Mesenchymal stem cell (in vitro differentiated cells and primary cell): ENCODE data around the gene NEK8.

Source experiments
- DNase-seq: peaks from one replicate; pipeline ENCODE4 v3.0.0-alpha.2; 2013
- H2AFZ ChIP-seq: one replicate; pipeline ENCODE4 v1.6.1; 2013; ENCODE audit warnings: low read depth, mild to moderate bottlenecking, control low read depth, inconsistent platforms, low read length, moderate library complexity
- H2AK5ac ChIP-seq: 2 replicates; pipeline ENCODE4 v1.6.1; 2013; ENCODE audit warnings: low read length, moderate library complexity, mild to moderate bottlenecking, inconsistent platforms; ENCODE audit not compliant: severe bottlenecking
- H2BK120ac ChIP-seq: one replicate; pipeline ENCODE4 v1.6.1; 2013; ENCODE audit warnings: low read depth, mild to moderate bottlenecking, inconsistent platforms, low read length, moderate library complexity
- H2BK12ac ChIP-seq, 2 experiments: one replicate each; pipeline ENCODE4 v1.6.1; 2013; ENCODE audit warnings: inconsistent platforms in 2 of 2, low read length in 2 of 2, mild to moderate bottlenecking in 2 of 2, moderate library complexity in 2 of 2, control low read depth in 1 of 2
- H2BK15ac ChIP-seq: one replicate; pipeline ENCODE4 v1.6.1; 2013; ENCODE audit warnings: mild to moderate bottlenecking, low read depth, inconsistent platforms; ENCODE audit not compliant: poor library complexity, severe bottlenecking
- H2BK5ac ChIP-seq: 2 replicates; pipeline ENCODE4 v1.6.1; 2013; ENCODE audit warnings: low read depth, mild to moderate bottlenecking, low read length, control low read depth, inconsistent platforms; ENCODE audit not compliant: poor library complexity, severe bottlenecking
- H3K14ac ChIP-seq, 2 experiments: one replicate each; pipeline ENCODE4 v1.6.1; 2013; ENCODE audit warnings: inconsistent platforms in 2 of 2, low read length in 2 of 2, control low read depth in 1 of 2, mild to moderate bottlenecking in 1 of 2, moderate library complexity in 1 of 2
- H3K18ac ChIP-seq, 2 experiments: one replicate each; pipeline ENCODE4 v1.6.1; 2013; ENCODE audit warnings: inconsistent platforms in 2 of 2, low read length in 2 of 2, control low read depth in 1 of 2, low read depth in 1 of 2, mild to moderate bottlenecking in 1 of 2
- H3K23ac ChIP-seq, 2 experiments: one replicate each; pipeline ENCODE4 v1.6.1; 2013; ENCODE audit warnings: inconsistent platforms in 2 of 2, low read length in 2 of 2, mild to moderate bottlenecking in 2 of 2, moderate library complexity in 2 of 2, control low read depth in 1 of 2
- H3K27ac ChIP-seq: 2 replicates; pipeline ENCODE4 v1.5.1; 2013; ENCODE audit warnings: mild to moderate bottlenecking, moderate library complexity, low read length, control low read depth, inconsistent platforms; ENCODE audit not compliant: poor library complexity, severe bottlenecking
- H3K27me3 ChIP-seq, 2 experiments: 2 replicates each; pipeline versions ENCODE4 v1.6.1 to v1.7.0; 2013; ENCODE audit warnings: low read length in 2 of 2, mild to moderate bottlenecking in 2 of 2, moderate library complexity in 2 of 2, control low read depth in 1 of 2, inconsistent platforms in 1 of 2; ENCODE audit not compliant: control insufficient read depth in 1 of 2, insufficient read depth in 1 of 2
- H3K36me3 ChIP-seq, 2 experiments: 2 replicates each; pipeline versions ENCODE4 v1.6.1 to v1.7.0; 2013; ENCODE audit warnings: low read length in 2 of 2, control low read depth in 1 of 2, inconsistent platforms in 1 of 2, low read depth in 1 of 2, mild to moderate bottlenecking in 1 of 2; ENCODE audit not compliant: insufficient read depth in 2 of 2, control insufficient read depth in 1 of 2
- H3K4ac ChIP-seq, 2 experiments: one replicate each; pipeline ENCODE4 v1.6.1; 2013; ENCODE audit warnings: inconsistent platforms in 2 of 2, low read length in 2 of 2, mild to moderate bottlenecking in 2 of 2, moderate library complexity in 2 of 2, control low read depth in 1 of 2, low read depth in 1 of 2
- H3K4me1 ChIP-seq: 2 replicates; pipeline ENCODE4 v1.6.1; 2013; ENCODE audit warnings: low read depth, low read length, control low read depth; ENCODE audit not compliant: control insufficient read depth, insufficient read depth
- H3K4me2 ChIP-seq: 2 replicates; pipeline ENCODE4 v1.6.1; 2013; ENCODE audit warnings: low read length, mild to moderate bottlenecking, inconsistent platforms; ENCODE audit not compliant: poor library complexity, severe bottlenecking
- H3K4me3 ChIP-seq, 2 experiments: 2 replicates each; pipeline versions ENCODE4 v1.5.1 to v1.7.0; 2013; ENCODE audit warnings: low read length in 2 of 2, mild to moderate bottlenecking in 2 of 2, control low read depth in 1 of 2, low read depth in 1 of 2; ENCODE audit not compliant: insufficient read depth in 1 of 2
- H3K79me1 ChIP-seq: replicated peaks from 2 replicates; pipeline ENCODE4 v1.6.1; 2013; ENCODE audit warnings: mild to moderate bottlenecking, control low read depth, low read length, inconsistent platforms; ENCODE audit not compliant: poor library complexity, severe bottlenecking
- H3K9ac ChIP-seq: 2 replicates; pipeline ENCODE4 v1.7.0; 2013; ENCODE audit warnings: mild to moderate bottlenecking, low read length, moderate library complexity
- H3K9me3 ChIP-seq: 2 replicates; pipeline ENCODE4 v1.7.0; 2013; ENCODE audit warnings: mild to moderate bottlenecking, low read length; ENCODE audit not compliant: control insufficient read depth
- H4K8ac ChIP-seq: one replicate; pipeline ENCODE4 v1.6.1; 2013; ENCODE audit warnings: inconsistent platforms, mild to moderate bottlenecking, low read length, moderate library complexity
- H4K91ac ChIP-seq: one replicate; pipeline ENCODE4 v1.6.1; 2013; ENCODE audit warnings: mild to moderate bottlenecking, low read length, inconsistent platforms
- WGBS: methylation state at CpG from one replicate; pipeline ENCODE4 v1.1.7; 2013; ENCODE audit warnings: mixed read lengths; 5-methylcytosine and 5-hydroxymethylcytosine counted together

The NEK8 gene

GRCh38 chr17:28749516-28750177 is 21.1 kb downstream of the NEK8 start:
- peak overlapping the region; percentile 36 for H3K9ac ChIP-seq
- H4K91ac ChIP-seq: no peak overlapping the region
- no peak overlapping the region for H3K23ac ChIP-seq
- WGBS: 56% methylated on average over 8 of the region's 11 CpGs
- H3K4me2 ChIP-seq: no peak overlapping the region
- H2AK5ac ChIP-seq: no peak overlapping the region
- H2BK15ac ChIP-seq: no peak overlapping the region
- no peak overlapping the region for H3K4ac ChIP-seq
- no peak overlapping the region for H2BK12ac ChIP-seq
- no peak overlapping the region for H3K14ac ChIP-seq
- no peak overlapping the region for H2BK5ac ChIP-seq
- H3K4me1 ChIP-seq: peaks cover 43% of the 10 kb centered on the region
- H4K8ac ChIP-seq: peak overlapping the region; percentile 43
- H3K27ac ChIP-seq: peak overlapping the region; percentile 3
- no peak overlapping the region for H3K18ac ChIP-seq
- no peaks in the 10 kb centered on the region for H3K9me3 ChIP-seq
- H3K27me3 ChIP-seq: no peaks in the 10 kb centered on the region
- peaks cover 10% of the 10 kb centered on the region for H3K79me1 ChIP-seq
- no peak for DNase-seq
- no peak overlapping the region for H2AFZ ChIP-seq
- H3K36me3 ChIP-seq: peaks cover 57 to 69% of the 10 kb centered on the region in 2 experiments
- H3K4me3 ChIP-seq: no peak overlapping the region
- H2BK120ac ChIP-seq: no peak overlapping the region

DNA sequence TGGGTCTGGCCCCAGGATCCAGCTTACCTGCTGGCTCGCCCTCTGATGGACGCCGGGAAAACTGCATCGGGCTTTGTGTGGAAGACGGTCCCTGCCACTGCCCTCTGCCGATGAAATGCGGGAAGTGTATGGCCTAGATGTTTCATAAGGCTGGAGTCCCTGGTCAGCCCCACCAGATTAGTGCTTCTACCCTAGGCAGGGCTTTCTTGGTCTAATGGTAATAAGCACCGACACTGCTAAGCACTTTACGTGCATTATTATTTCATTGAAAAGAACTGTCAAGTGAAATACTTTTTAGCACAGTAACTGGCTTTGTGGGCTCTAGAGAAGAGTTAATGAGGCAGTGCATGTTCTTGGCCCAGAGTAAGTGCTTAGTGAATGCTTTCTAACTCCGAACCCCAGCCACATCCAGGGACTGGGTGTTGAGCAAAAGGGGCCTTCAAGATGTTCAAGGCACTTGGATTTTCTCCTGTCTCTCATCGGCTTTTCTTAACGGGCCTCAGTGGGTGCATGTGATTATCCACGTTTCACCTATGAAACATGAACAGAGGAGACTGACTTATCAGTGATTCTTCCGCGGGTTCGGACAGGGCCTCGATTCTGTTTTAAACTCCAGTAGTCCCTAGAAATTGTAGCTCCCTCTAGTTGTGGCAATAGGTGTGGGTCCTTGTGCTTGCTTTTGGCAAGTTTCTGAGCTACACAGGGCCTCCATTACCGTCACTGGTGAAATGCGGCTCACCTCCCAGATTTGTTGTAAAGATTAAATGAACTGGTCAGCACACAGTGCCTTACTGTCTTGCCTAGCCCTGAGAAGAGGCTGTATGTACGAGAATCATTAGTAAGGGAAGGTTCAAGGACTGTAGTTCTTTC is 21.8 kb downstream of the NEK8 start:
- H2AFZ ChIP-seq: no peak overlapping the region
- 55% methylated on average over 18 of the region's 20 CpGs for WGBS

DNA sequence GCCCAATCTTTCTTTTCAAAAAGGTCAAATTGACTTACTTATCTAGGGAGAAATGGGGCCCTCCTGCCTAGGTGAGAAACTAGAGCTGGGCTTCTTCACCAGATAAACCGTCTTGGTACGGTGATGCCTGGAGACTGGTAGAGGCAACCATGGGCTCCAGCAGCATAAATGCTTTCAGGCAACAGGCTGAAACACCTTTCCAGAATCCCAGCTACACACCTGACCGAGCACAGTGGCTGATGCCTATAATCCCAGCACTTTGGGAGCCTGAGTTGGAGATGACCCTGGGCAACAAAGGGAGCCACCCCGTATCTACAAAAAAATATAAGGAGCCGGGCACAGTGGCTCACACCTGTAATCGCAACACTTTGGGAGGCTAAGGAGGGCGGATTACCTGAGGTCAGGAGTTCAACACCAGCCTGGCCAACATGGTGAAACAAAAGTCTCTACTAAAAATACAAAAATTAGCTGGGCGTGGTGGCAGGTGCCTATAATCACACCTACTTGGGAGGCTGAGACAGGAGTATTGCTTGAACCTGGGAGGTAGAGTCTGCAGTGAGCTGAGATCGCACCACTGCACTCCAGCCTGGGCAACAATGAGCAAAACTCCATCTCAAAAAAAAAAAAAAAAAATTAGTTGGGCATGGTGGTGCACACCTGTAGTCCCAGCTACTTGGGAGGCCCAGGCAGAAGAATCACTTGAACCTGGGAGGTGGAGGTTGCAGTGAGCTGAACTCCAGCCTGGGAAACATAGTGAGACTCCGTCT is 23.2 kb downstream of the NEK8 start:
- Histone ChIP-seq H3K9me3 (no peaks in the 10 kb centered on the region), H3K18ac (no peak overlapping the region), H3K4me1 (peaks cover 37% of the 10 kb centered on the region), H2BK12ac (no peak overlapping the region), H3K14ac (no peak overlapping the region), H2BK15ac (no peak overlapping the region), H3K79me1 (peaks cover 14% of the 10 kb centered on the region), H4K91ac (no peak overlapping the region), H3K4me3 (no peak overlapping the region), H3K9ac (no peak overlapping the region), H2AK5ac (no peak overlapping the region), H4K8ac (no peak overlapping the region), H3K36me3 (peaks cover 58 to 66% of the 10 kb centered on the region in 2 experiments), H3K27ac (no peak overlapping the region), H3K4ac (no peak overlapping the region), H3K27me3 (no peaks in the 10 kb centered on the region), H2BK120ac (no peak overlapping the region), H2BK5ac (no peak overlapping the region), H3K23ac (no peak overlapping the region), H2AFZ (no peak overlapping the region), H3K4me2 (no peak overlapping the region)
- DNase-seq: no peak
- 94% methylated on average over 9 of the region's 10 CpGs for WGBS

More for the DNA sequence above, 21.8 kb downstream of the NEK8 start:
- Histone ChIP-seq H3K4ac (no peak overlapping the region), H3K27ac (no peak overlapping the region), H3K4me1 (peaks cover 47% of the 10 kb centered on the region), H4K91ac (no peak overlapping the region), H3K27me3 (no peaks in the 10 kb centered on the region), H3K14ac (no peak overlapping the region), H2BK12ac (no peak overlapping the region), H2BK5ac (no peak overlapping the region), H2BK15ac (no peak overlapping the region), H3K9ac (peak overlapping the region; percentile 73), H2AK5ac (no peak overlapping the region), H3K23ac (no peak overlapping the region), H3K4me3 (no peak overlapping the region), H3K36me3 (peaks cover 60 to 69% of the 10 kb centered on the region in 2 experiments), H2BK120ac (no peak overlapping the region), H3K9me3 (no peaks in the 10 kb centered on the region), H3K18ac (no peak overlapping the region), H3K79me1 (peaks cover 10% of the 10 kb centered on the region), H4K8ac (no peak overlapping the region), H3K4me2 (no peak overlapping the region)
- DNase-seq: peak; percentile 92

DNA sequence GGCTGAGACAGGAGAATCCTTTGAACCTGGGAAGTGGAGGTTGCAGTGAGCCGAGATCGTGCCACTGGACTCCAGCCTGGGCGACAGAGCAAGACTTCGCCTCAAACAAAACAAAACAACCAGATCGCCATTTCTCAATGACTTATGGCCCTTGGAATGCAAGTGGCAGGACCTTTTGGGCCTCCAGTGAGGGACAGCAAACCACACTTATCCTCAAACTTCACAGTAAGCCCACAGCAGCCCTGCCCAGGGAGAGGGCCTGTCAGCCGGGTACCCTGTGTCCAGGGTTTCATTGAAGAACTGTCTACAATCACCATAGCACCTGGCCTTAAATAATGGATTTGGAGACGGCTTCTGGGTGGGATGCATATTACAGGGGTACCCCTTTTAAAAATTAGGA is 26.9 kb downstream of the NEK8 start:
- no peak overlapping the region for H2BK12ac ChIP-seq
- H3K27me3 ChIP-seq: no peaks in the 10 kb centered on the region
- 29% methylated on average over 5 of the region's 7 CpGs for WGBS
- H2AK5ac ChIP-seq: no peak overlapping the region
- no peak overlapping the region for H3K4me3 ChIP-seq
- H4K8ac ChIP-seq: no peak overlapping the region
- no peak overlapping the region for H3K27ac ChIP-seq
- H3K79me1 ChIP-seq: peaks cover 33% of the 10 kb centered on the region
- no peak overlapping the region for H2BK15ac ChIP-seq
- H3K9me3 ChIP-seq: no peaks in the 10 kb centered on the region
- H3K23ac ChIP-seq: no peak overlapping the region
- no peak overlapping the region for H3K9ac ChIP-seq
- H4K91ac ChIP-seq: no peak overlapping the region
- peak; percentile 58 for DNase-seq
- no peak overlapping the region for H3K4ac ChIP-seq
- peak overlapping the region; percentile 17 for H3K4me2 ChIP-seq
- no peak overlapping the region for H3K18ac ChIP-seq
- peaks cover 50 to 65% of the 10 kb centered on the region in 2 experiments for H3K36me3 ChIP-seq
- no peak overlapping the region for H3K14ac ChIP-seq
- no peak overlapping the region for H2BK120ac ChIP-seq
- H2BK5ac ChIP-seq: no peak overlapping the region
- H3K4me1 ChIP-seq: peaks cover 11% of the 10 kb centered on the region
- no peak overlapping the region for H2AFZ ChIP-seq
